K562 (cell line): ENCODE results near the gene PPM1M. TPM values are rescaled to one million over a fixed set of nuclear protein-coding genes. Genes with fewer than 3 reads are reported as not detected.
A peak's percentile ranks its signal among the peaks of the same experiment; 100 is the strongest.

Experiments
- JUND ChIP-seq, 2 experiments: IDR thresholded peaks; 2 replicates in 1 of 2; 3 replicates in 1 of 2; pipeline ENCODE4 v1.6.1; 2011; ENCODE audit warnings: borderline replicate concordance in 2 of 2, low read depth in 2 of 2, low read length in 2 of 2, improper control_type of control experiment in 1 of 2, missing biosample characterization in 1 of 2, missing genetic modification characterization in 1 of 2, missing genetic modification reagents in 1 of 2
- L3MBTL2 ChIP-seq: fragments of 450-650 bp; IDR thresholded peaks from 2 replicates; pipeline ENCODE4 v1.6.1; 2016; ENCODE audit warnings: mild to moderate bottlenecking, moderate library complexity
- LARP7 ChIP-seq: fragments of 450-650 bp; IDR thresholded peaks from 2 replicates; pipeline ENCODE4 v1.6.1; 2016
- NBN ChIP-seq: fragments of 450-650 bp; IDR thresholded peaks from 2 replicates; pipeline ENCODE4 v1.6.1; 2016; ENCODE audit warnings: low read depth, mild to moderate bottlenecking
- NELFE ChIP-seq: IDR thresholded peaks from 2 replicates; pipeline ENCODE4 v1.6.1; 2011; ENCODE audit warnings: mild to moderate bottlenecking; ENCODE audit not compliant: insufficient read depth, insufficient read length
- POLR2G ChIP-seq: fragments of 200-400 bp; formaldehyde crosslinking; IDR thresholded peaks from 2 replicates; pipeline ENCODE4 v1.6.1; 2017; ENCODE audit warnings: low read depth, mild to moderate bottlenecking, antibody characterized with exemption, low read length, moderate library complexity
- RBM14 ChIP-seq: fragments of 200-400 bp; formaldehyde crosslinking; IDR thresholded peaks from 2 replicates; pipeline ENCODE4 v1.6.1; 2018; ENCODE audit warnings: low read depth, mild to moderate bottlenecking, low read length, moderate library complexity, borderline replicate concordance; ENCODE audit not compliant: insufficient read depth
- RBM34 ChIP-seq: fragments of 200-400 bp; formaldehyde crosslinking; IDR thresholded peaks from 2 replicates; pipeline ENCODE4 v1.6.1; 2018; ENCODE audit warnings: low read length, borderline replicate concordance; ENCODE audit not compliant: insufficient read depth
- SMARCA4 ChIP-seq: fragments of 450-650 bp; IDR thresholded peaks from 2 replicates; pipeline ENCODE4 v1.6.1; 2016
- STAG1 ChIP-seq: sonication (generic); formaldehyde crosslinking; IDR thresholded peaks from 2 replicates; pipeline ENCODE4 v1.5.0; 2020; ENCODE audit warnings: missing genetic modification reagents, borderline replicate concordance
- TFE3 ChIP-seq: fragments of 450-650 bp; formaldehyde crosslinking; IDR thresholded peaks from 2 replicates; pipeline ENCODE4 v1.4.0; 2020; ENCODE audit warnings: mild to moderate bottlenecking, mixed read lengths
- ZNF12 ChIP-seq: sonication (generic); formaldehyde crosslinking; IDR thresholded peaks from 2 replicates; pipeline ENCODE4 v1.4.0; 2020; ENCODE audit warnings: mild to moderate bottlenecking, missing genetic modification reagents
- ZNF174 ChIP-seq: fragments of 250-450 bp; sonication (Bioruptor Pico); IDR thresholded peaks from 2 replicates; pipeline ENCODE4 v1.4.0; 2020; ENCODE audit warnings: mild to moderate bottlenecking
- ZNF184 ChIP-seq: sonication (generic); formaldehyde crosslinking; IDR thresholded peaks from 2 replicates; pipeline ENCODE4 v1.5.0; 2020; ENCODE audit warnings: missing genetic modification reagents
- ZNF263 ChIP-seq: sonication (generic); formaldehyde crosslinking; IDR thresholded peaks from 2 replicates; pipeline ENCODE4 v1.8.0; 2022; ENCODE audit warnings: mild to moderate bottlenecking, missing genetic modification reagents, borderline replicate concordance
- ZNF274 ChIP-seq: IDR thresholded peaks from 2 replicates; pipeline ENCODE4 v1.6.1; 2011; ENCODE audit warnings: low read depth, mild to moderate bottlenecking, low read length, moderate library complexity, borderline replicate concordance
- ZNF584 ChIP-seq: fragments of 200-800 bp; sonication (Bioruptor generic); IDR thresholded peaks from 2 replicates; pipeline ENCODE4 v1.6.1; 2016; ENCODE audit warnings: low read depth, mild to moderate bottlenecking, missing genetic modification characterization, missing compliant biosample characterization
- ZNF740 ChIP-seq, 3 experiments: fragments of 200-800 bp in 1 of 3; sonication (Bioruptor generic) in 1 of 3; sonication (generic) in 1 of 3; formaldehyde crosslinking in 1 of 3; IDR thresholded peaks; 2 replicates each; pipeline versions ENCODE4 v1.6.1 to v1.8.0; 2016 to 2022; ENCODE audit warnings: mild to moderate bottlenecking in 2 of 3, missing compliant biosample characterization in 2 of 3, missing genetic modification characterization in 2 of 3, missing genetic modification reagents in 1 of 3
- polyA plus RNA-seq, 8 experiments: library from polyadenylated mRNA; depleted of rRNA in 4 of 8; stranded (reverse) in 5 of 8; unstranded in 3 of 8; fragments of >200 nt; fragmentation: Nextera tagmentation in 2 of 8; fragmentation: Illumina TruSeq in 1 of 8; extraction: Ambion mirVana in 2 of 8; extraction: Trizol in 1 of 8; gene quantifications; 2 replicates each; pipeline versions ENCODE4 v1.2.1 to v1.2.3, GENCODE V29; 2011 to 2014; ENCODE audit warnings: inconsistent platforms in 1 of 8, missing spikeins in 1 of 8
- total RNA-seq, 7 experiments: library from RNA; depleted of rRNA in 6 of 7; stranded (reverse); fragments of >200 nt in 6 of 7; fragmentation: Illumina TruSeq in 2 of 7; extraction: Trizol in 2 of 7; gene quantifications; 2 replicates each; pipeline versions ENCODE4 v1.2.1 to v1.2.3, GENCODE V29; 2011 to 2021; ENCODE audit warnings: low replicate concordance in 1 of 7
- TF ChIP-seq, protein P1 (sequence below), 2 experiments: fragments of 450-650 bp in 1 of 2; sonication (generic) in 1 of 2; formaldehyde crosslinking; conservative IDR thresholded peaks; 2 replicates each; pipeline versions ENCODE4 v1.4.0 to v1.8.1; 2020 to 2022; ENCODE audit warnings: mild to moderate bottlenecking in 1 of 2, missing genetic modification reagents in 1 of 2
- TF ChIP-seq, protein P2 (sequence below): sonication (generic); formaldehyde crosslinking; IDR thresholded peaks from 2 replicates; pipeline ENCODE4 v1.8.0; 2022; ENCODE audit warnings: missing genetic modification reagents, mild to moderate bottlenecking, borderline replicate concordance

The PPM1M gene
- total and polyA plus RNA-seq, 9 of the 15 experiments (the other 6 are each of a cell fraction or from before 2014, with no cell fraction given) = 1.4 to 9.2 (median 4.4) TPM

GRCh38 chr3:52237657-52238172 is 7.8 kb upstream of the PPM1M start (continued):
- TF ChIP-seq ZNF584 (CRISPR knock-in tag) = no peak
- TF ChIP-seq ZNF184 (CRISPR knock-in tag) = no peak
- TF ChIP-seq JUND (IDR thresholded peaks at IDR 0.05; ENCODE audit: borderline replicate concordance, low read depth, low read length) = peak; percentile 55; the same call in 1 of the 2 replicates
- TF ChIP-seq JUND (tag; IDR thresholded peaks at IDR 0.05; ENCODE audit: borderline replicate concordance, low read depth, low read length) = no peak; the same call in 2 of the 3 replicates
- TF ChIP-seq LARP7 = no peak
- no peak for TF ChIP-seq NELFE
- TF ChIP-seq SMARCA4 = 0 out of 2 replicates have a peak, but pooled peaks have one; percentile 35
- no peak for TF ChIP-seq RBM34
- TF ChIP-seq ZNF263 (CRISPR knock-in tag) = no peak
- 0 out of 2 replicates have a peak, but pooled peaks have one; percentile 23 for TF ChIP-seq L3MBTL2
- TF ChIP-seq, protein P1, sequence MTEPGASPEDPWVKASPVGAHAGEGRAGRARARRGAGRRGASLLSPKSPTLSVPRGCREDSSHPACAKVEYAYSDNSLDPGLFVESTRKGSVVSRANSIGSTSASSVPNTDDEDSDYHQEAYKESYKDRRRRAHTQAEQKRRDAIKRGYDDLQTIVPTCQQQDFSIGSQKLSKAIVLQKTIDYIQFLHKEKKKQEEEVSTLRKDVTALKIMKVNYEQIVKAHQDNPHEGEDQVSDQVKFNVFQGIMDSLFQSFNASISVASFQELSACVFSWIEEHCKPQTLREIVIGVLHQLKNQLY (CRISPR knock-in tag; conservative IDR thresholded peaks at IDR 0.05) = no peak
- TF ChIP-seq NBN = no peak
- no peak for TF ChIP-seq ZNF274
- TF ChIP-seq ZNF740 (CRISPR knock-in tag; IDR thresholded peaks at IDR 0.05) = 0 out of 2 replicates have a peak, but pooled peaks have one; percentile 28
- TF ChIP-seq ZNF740 (tag; IDR thresholded peaks at IDR 0.05) = no peak
- TF ChIP-seq RBM14 = no peak
- no peak for TF ChIP-seq ZNF12 (CRISPR knock-in tag)
- TF ChIP-seq POLR2G = peak; percentile 50
- no peak for TF ChIP-seq ZNF174
- no peak for TF ChIP-seq TFE3 (CRISPR knock-in tag)
- TF ChIP-seq, protein P2, sequence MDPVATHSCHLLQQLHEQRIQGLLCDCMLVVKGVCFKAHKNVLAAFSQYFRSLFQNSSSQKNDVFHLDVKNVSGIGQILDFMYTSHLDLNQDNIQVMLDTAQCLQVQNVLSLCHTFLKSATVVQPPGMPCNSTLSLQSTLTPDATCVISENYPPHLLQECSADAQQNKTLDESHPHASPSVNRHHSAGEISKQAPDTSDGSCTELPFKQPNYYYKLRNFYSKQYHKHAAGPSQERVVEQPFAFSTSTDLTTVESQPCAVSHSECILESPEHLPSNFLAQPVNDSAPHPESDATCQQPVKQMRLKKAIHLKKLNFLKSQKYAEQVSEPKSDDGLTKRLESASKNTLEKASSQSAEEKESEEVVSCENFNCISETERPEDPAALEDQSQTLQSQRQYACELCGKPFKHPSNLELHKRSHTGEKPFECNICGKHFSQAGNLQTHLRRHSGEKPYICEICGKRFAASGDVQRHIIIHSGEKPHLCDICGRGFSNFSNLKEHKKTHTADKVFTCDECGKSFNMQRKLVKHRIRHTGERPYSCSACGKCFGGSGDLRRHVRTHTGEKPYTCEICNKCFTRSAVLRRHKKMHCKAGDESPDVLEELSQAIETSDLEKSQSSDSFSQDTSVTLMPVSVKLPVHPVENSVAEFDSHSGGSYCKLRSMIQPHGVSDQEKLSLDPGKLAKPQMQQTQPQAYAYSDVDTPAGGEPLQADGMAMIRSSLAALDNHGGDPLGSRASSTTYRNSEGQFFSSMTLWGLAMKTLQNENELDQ (CRISPR knock-in tag) = no peak
- no peak for TF ChIP-seq STAG1 (CRISPR knock-in tag)
